AG09319 (cell line): ENCODE data around the gene PAPOLG.
A peak's percentile ranks its signal among the peaks of the same experiment; 100 is the strongest.

Experiments used
- DNase-seq: peaks from one replicate; pipeline ENCODE4 v3.0.0-alpha.2; 2010; ENCODE audit warnings: low read depth; ENCODE audit errors: extremely low read depth
- TF ChIP-seq, protein P1 (sequence below): IDR thresholded peaks from 2 replicates; pipeline ENCODE4 v1.5.1; 2011; ENCODE audit warnings: low read depth, mild to moderate bottlenecking, inconsistent platforms, low read length, moderate library complexity

PAPOLG gene

GRCh38 chr2:60756097-60757087 lies at the start of gene PAPOLG:
TSS of gene PAPOLG (plus strand) at chr2:60756268. CDS start at chr2:60756479, 211 bp downstream.
- DNase-seq, result peak; percentile 69
- TF ChIP-seq, protein P1, sequence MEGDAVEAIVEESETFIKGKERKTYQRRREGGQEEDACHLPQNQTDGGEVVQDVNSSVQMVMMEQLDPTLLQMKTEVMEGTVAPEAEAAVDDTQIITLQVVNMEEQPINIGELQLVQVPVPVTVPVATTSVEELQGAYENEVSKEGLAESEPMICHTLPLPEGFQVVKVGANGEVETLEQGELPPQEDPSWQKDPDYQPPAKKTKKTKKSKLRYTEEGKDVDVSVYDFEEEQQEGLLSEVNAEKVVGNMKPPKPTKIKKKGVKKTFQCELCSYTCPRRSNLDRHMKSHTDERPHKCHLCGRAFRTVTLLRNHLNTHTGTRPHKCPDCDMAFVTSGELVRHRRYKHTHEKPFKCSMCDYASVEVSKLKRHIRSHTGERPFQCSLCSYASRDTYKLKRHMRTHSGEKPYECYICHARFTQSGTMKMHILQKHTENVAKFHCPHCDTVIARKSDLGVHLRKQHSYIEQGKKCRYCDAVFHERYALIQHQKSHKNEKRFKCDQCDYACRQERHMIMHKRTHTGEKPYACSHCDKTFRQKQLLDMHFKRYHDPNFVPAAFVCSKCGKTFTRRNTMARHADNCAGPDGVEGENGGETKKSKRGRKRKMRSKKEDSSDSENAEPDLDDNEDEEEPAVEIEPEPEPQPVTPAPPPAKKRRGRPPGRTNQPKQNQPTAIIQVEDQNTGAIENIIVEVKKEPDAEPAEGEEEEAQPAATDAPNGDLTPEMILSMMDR, result no peak

DNA sequence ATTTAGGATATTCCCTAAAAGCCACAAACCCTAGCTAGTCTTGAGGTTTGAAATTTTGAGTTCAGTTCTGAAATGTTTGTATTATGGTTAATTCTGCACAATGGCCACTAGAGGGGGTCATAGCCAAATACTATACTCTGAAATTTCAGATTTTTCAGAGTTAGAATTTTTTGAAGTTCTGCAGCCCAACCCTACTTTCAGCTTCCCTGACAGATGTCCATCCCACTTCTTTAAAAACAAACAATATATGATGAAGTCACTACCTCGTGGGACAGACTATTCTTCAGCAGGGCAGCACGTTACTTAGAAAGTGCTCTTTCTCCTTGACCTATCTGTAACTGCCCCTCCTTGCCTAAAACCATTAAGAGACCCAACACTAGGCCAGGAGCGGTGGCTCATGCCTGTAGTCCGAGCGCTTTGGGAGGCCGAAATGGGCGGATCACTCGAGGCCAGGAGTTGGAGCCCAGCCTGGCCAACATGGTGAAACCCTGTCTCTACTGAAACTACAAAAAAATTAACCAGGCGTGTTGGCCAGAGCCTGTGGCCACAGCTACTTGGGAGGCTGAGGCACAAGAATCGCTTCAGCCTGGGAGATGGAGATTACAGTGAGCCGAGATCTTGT lies 48.2 kb upstream of the PAPOLG start:
- TF ChIP-seq, protein P1, result peak; percentile 61
- DNase-seq, result no peak

DNA sequence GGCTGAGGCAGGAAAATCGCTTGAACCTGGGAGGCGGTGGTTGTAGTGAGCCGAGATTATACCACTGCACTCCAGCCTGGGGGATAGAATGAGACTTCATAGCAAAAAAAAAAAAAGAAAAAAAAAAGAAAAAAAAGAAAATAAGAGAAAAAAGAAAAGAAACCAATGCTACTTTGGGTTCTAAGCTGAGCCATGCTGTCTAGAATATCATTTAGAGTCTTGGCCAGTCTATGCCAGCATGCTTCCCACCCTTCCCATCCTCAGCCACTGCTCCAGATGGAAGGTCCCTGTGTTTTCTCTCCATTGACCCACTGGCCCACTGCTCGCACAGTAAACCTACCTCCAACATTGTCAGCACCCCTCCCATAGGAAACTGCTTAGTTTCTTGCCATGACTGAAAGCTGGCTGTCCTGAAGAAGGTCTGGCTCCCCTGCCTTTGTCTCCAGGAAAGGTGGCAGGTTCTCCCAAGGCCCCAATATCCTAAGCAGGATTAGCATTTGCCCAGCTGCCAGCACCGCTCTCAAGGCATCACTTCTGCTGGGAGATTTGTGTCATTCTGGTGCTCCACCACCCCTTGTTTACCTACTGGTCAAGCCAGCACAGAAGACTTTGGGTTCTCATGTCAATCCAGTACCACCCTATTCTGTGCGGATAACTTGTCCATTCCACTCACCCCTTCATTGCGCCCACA lies 47.3 kb upstream of the PAPOLG start:
- TF ChIP-seq, protein P1, result no peak
- no peak for DNase-seq

- no peak for DNase-seq
- TF ChIP-seq, protein P1, result no peak
Observed at GRCh38 chr2:60710707-60711106, 45.4 kb upstream of the PAPOLG start.

GRCh38 chr2:60715561-60715960 lies 40.5 kb upstream of the PAPOLG start:
- TF ChIP-seq, protein P1, result no peak
- DNase-seq, result no peak

- no peak for DNase-seq
- TF ChIP-seq, protein P1, result no peak
Observed at GRCh38 chr2:60717691-60718090, 38.4 kb upstream of the PAPOLG start.
